Measurements from ENCODE around the gene CLEC16A. TPM values are rescaled to one million over a fixed set of nuclear protein-coding genes. Genes with fewer than 3 reads are reported as not detected.

Gene CLEC16A
- total and polyA plus RNA-seq, 5 donors from 2014 or later = 11.8 to 38.9 (median 12.3) TPM

DNA sequence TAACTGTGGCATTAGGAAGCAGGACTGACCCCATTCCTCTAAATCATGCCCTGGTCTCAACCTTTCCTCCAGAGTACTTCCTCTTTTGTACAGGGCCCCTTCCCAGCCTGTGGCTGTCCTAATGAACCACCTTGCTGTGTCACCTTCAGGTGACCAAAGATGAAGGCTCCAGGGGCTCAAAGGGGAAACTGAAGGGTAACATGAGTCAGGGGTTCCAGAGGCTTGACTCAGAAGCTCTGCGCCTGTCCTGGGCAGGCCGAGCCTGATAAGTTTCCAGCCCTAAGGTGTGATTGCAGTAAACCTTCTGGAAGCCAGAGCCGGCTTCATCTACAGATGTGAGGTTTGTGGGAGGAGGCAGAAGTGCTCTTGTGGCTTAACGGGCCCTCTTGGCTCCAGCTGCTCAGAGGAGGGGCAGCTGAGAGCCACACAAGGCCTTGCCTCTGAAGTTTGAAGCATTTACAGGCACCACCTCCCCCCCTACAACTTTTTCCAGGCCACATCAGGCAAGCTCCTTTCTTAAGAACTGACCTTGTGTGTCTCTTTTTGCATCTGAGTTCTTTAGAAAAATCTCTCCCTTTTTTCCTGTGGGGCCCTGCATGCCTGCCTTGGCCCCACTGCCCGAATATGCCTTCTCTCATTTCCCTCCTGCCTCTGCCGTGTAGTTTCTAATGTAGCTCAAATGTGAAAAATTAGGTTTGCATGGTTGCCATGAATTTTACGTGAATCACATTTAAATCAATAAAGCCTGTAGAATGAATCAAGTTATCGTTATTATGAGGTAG lies 149.9 kb downstream of the CLEC16A start:
- H3K27ac ChIP-seq (ENCODE audit: insufficient read depth, low read length, poor library complexity, severe bottlenecking) = peak overlapping the region; percentile 64
- H3K9me3 ChIP-seq (ENCODE audit: control insufficient read depth in 2 of 2, low read length in 2 of 2) = no peaks in the 10 kb centered on the region
- Mint-ChIP-seq H3K36me3 (peaks cover 20% of the 10 kb centered on the region), H3K9me3 (no peaks in the 10 kb centered on the region), H3K27me3 (no peaks in the 10 kb centered on the region), H3K4me3 (peak overlapping the region; percentile 7 to 78 (median 62)), H3K27ac (peak overlapping the region; percentile 90 to 97 (median 95)), H3K4me1 (peaks cover 17 to 46% (median 34%) of the 10 kb centered on the region in 4 donors)
- ATAC-seq (ENCODE audit: low read depth in 2 of 2) (peak; percentile 47 to 60), DNase-seq (peak in 1 of 3 donors; percentile 87)
- peak overlapping the region; percentile 21 for H3K4me3 ChIP-seq (ENCODE audit: low read depth, low read length)
- peaks cover 32% of the 10 kb centered on the region for H3K4me1 ChIP-seq (ENCODE audit: control insufficient read depth, insufficient read depth, low read length, poor library complexity, severe bottlenecking)
- H3K27me3 ChIP-seq (ENCODE audit: control insufficient read depth, insufficient read depth, low read length) = no peaks in the 10 kb centered on the region
- peaks cover 2% of the 10 kb centered on the region for H3K36me3 ChIP-seq (ENCODE audit: control insufficient read depth, insufficient read depth, low read length)

DNA sequence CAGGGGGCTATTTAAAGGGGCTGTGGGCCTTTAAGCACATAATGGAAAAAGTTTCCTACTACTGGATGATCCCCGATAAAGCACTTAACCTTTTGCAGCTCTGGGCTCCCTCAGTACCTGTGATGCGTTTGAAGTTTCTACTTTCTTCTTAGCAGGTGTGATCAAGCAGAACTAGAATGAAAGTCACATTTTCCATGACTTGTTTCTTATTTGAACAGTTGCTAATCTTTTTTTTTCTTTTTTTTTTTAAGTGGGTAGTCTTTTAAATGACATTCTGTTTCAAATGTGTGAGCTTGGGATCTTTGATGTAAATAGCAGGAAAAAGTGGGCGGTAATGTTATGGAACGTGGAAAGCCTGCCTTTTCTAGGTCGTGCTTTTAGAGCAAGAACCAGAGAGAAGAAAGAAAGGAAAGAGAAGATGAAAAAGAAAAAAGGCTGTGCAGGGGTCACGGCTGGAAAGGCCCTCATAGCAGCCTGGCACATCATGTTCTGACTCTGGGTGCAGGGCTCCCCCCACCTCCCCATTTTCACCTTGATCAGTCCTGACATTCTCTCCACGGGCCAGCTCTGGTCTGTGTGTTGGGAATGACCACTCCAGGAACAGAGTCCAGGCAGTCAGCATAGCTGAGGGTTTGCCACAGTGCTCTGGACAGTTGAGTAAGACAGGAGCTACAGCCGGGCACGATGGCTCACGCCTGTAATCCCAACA lies 150.6 kb downstream of the CLEC16A start:
- H3K27me3 Mint-ChIP-seq = no peaks in the 10 kb centered on the region
- Histone ChIP-seq H3K4me3 (ENCODE audit: low read depth, low read length) (peak overlapping the region; percentile 21), H3K4me1 (ENCODE audit: control insufficient read depth, insufficient read depth, low read length, poor library complexity, severe bottlenecking) (peaks cover 35% of the 10 kb centered on the region), H3K27ac (ENCODE audit: insufficient read depth, low read length, poor library complexity, severe bottlenecking) (peak overlapping the region; percentile 64), H3K9me3 (ENCODE audit: control insufficient read depth in 2 of 2, low read length in 2 of 2) (no peaks in the 10 kb centered on the region), H3K27me3 (ENCODE audit: control insufficient read depth, insufficient read depth, low read length) (no peaks in the 10 kb centered on the region), H3K36me3 (ENCODE audit: control insufficient read depth, insufficient read depth, low read length) (peaks cover 2% of the 10 kb centered on the region)
- H3K4me1 Mint-ChIP-seq = peaks cover 20 to 46% (median 36%) of the 10 kb centered on the region in 4 donors
- peak overlapping the region; percentile 85 to 97 (median 95) for H3K27ac Mint-ChIP-seq
- peak overlapping the region; percentile 16 to 73 (median 59) for H3K4me3 Mint-ChIP-seq
- ATAC-seq (ENCODE audit: low read depth in 2 of 2) (peak in 1 of 2 donors; percentile 34), DNase-seq (peak in 2 of 3 donors; percentile 32 to 61)
- H3K9me3 Mint-ChIP-seq = no peaks in the 10 kb centered on the region
- H3K36me3 Mint-ChIP-seq = peaks cover 18% of the 10 kb centered on the region

DNA sequence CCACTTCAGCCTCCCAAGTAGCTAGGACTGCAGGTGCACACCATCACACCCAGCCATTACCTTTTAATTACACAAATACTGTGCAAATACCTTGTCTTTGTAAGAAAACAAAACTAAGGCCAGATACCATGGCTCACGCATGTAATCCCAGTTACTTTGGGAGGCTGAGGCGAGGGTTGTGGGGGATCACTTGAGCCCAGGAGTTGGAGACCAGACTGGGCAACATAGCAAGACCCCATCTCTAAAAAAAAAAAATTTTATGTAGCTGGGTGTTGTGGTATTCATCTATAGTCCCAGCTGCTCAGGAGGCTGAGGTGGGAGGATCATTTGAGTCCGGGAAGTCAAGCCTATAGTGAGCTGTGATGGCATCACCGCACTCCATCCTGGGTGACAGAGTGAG lies 151.6 kb downstream of the CLEC16A start:
- peaks cover 21% of the 10 kb centered on the region for H3K36me3 Mint-ChIP-seq
- no peaks in the 10 kb centered on the region for H3K9me3 Mint-ChIP-seq
- H3K27ac Mint-ChIP-seq = no peak overlapping the region
- Histone ChIP-seq H3K4me1 (ENCODE audit: control insufficient read depth, insufficient read depth, low read length, poor library complexity, severe bottlenecking) (peaks cover 41% of the 10 kb centered on the region), H3K4me3 (ENCODE audit: low read depth, low read length) (no peak overlapping the region), H3K36me3 (ENCODE audit: control insufficient read depth, insufficient read depth, low read length) (peaks cover 2% of the 10 kb centered on the region), H3K27me3 (ENCODE audit: control insufficient read depth, insufficient read depth, low read length) (no peaks in the 10 kb centered on the region), H3K27ac (ENCODE audit: insufficient read depth, low read length, poor library complexity, severe bottlenecking) (no peak overlapping the region), H3K9me3 (ENCODE audit: control insufficient read depth in 2 of 2, low read length in 2 of 2) (no peaks in the 10 kb centered on the region)
- ATAC-seq (ENCODE audit: low read depth in 2 of 2) (no peak), DNase-seq (no peak)
- H3K4me1 Mint-ChIP-seq = peaks cover 26 to 54% (median 42%) of the 10 kb centered on the region in 4 donors
- no peak overlapping the region for H3K4me3 Mint-ChIP-seq
- no peaks in the 10 kb centered on the region for H3K27me3 Mint-ChIP-seq

DNA sequence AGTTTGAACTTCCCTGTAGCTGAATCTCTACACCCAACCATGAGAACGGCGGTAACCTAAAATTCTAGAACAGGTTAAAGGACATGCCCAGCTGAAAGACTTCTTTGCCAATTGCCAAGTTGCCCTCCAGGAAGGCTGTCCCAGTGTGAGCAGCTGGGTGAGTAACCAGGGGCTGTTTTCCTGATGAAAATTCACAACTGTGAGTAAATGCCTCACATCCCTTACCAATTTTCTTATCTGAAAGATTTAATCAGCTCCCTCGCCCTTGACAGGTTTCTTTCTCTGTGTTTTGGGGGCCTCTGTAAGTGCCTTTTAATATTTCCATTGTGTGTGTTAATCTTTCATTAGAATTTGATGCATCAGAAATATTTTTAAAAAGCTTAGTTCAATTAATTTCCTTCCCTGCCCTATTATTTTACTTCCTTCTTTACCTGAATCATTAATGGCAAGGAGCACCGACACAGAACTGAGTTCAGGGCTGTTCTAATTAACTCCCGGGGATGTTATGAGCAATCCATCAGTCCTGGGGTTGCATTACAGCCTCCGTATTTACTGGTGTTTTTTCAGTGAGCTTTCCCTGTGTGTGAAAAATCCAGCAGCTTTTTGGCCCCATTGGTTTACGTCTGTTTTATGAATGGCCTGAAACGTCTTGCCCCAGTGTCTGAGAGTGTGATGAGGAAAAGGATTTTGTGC lies 152.9 kb downstream of the CLEC16A start:
- H3K27me3 ChIP-seq (ENCODE audit: control insufficient read depth, insufficient read depth, low read length) = no peaks in the 10 kb centered on the region
- DNase-seq (no peak), ATAC-seq (ENCODE audit: low read depth in 2 of 2) (no peak)
- Mint-ChIP-seq H3K9me3 (no peaks in the 10 kb centered on the region), H3K36me3 (peaks cover 21% of the 10 kb centered on the region), H3K4me1 (peaks cover 27 to 61% (median 46%) of the 10 kb centered on the region in 4 donors), H3K4me3 (no peak overlapping the region), H3K27me3 (no peaks in the 10 kb centered on the region), H3K27ac (peak overlapping the region in 1 of 3 donors; percentile 66)
- peaks cover 2% of the 10 kb centered on the region for H3K36me3 ChIP-seq (ENCODE audit: control insufficient read depth, insufficient read depth, low read length)
- no peak overlapping the region for H3K27ac ChIP-seq (ENCODE audit: insufficient read depth, low read length, poor library complexity, severe bottlenecking)
- H3K9me3 ChIP-seq (ENCODE audit: control insufficient read depth in 2 of 2, low read length in 2 of 2) = no peaks in the 10 kb centered on the region
- peaks cover 41% of the 10 kb centered on the region for H3K4me1 ChIP-seq (ENCODE audit: control insufficient read depth, insufficient read depth, low read length, poor library complexity, severe bottlenecking)
- no peak overlapping the region for H3K4me3 ChIP-seq (ENCODE audit: low read depth, low read length)

GRCh38 chr16:11097787-11098167 lies 153.4 kb downstream of the CLEC16A start:
- Histone ChIP-seq H3K27me3 (ENCODE audit: control insufficient read depth, insufficient read depth, low read length) (no peaks in the 10 kb centered on the region), H3K9me3 (ENCODE audit: control insufficient read depth in 2 of 2, low read length in 2 of 2) (no peaks in the 10 kb centered on the region), H3K4me3 (ENCODE audit: low read depth, low read length) (no peak overlapping the region), H3K4me1 (ENCODE audit: control insufficient read depth, insufficient read depth, low read length, poor library complexity, severe bottlenecking) (peaks cover 35% of the 10 kb centered on the region), H3K27ac (ENCODE audit: insufficient read depth, low read length, poor library complexity, severe bottlenecking) (no peak overlapping the region), H3K36me3 (ENCODE audit: control insufficient read depth, insufficient read depth, low read length) (peaks cover 2% of the 10 kb centered on the region)
- Mint-ChIP-seq H3K27me3 (no peaks in the 10 kb centered on the region), H3K36me3 (peaks cover 21% of the 10 kb centered on the region), H3K4me1 (peaks cover 33 to 61% (median 45%) of the 10 kb centered on the region in 4 donors), H3K9me3 (no peaks in the 10 kb centered on the region), H3K27ac (peak overlapping the region in 1 of 3 donors; percentile 20), H3K4me3 (no peak overlapping the region)
- DNase-seq (no peak), ATAC-seq (ENCODE audit: low read depth in 2 of 2) (no peak)

DNA sequence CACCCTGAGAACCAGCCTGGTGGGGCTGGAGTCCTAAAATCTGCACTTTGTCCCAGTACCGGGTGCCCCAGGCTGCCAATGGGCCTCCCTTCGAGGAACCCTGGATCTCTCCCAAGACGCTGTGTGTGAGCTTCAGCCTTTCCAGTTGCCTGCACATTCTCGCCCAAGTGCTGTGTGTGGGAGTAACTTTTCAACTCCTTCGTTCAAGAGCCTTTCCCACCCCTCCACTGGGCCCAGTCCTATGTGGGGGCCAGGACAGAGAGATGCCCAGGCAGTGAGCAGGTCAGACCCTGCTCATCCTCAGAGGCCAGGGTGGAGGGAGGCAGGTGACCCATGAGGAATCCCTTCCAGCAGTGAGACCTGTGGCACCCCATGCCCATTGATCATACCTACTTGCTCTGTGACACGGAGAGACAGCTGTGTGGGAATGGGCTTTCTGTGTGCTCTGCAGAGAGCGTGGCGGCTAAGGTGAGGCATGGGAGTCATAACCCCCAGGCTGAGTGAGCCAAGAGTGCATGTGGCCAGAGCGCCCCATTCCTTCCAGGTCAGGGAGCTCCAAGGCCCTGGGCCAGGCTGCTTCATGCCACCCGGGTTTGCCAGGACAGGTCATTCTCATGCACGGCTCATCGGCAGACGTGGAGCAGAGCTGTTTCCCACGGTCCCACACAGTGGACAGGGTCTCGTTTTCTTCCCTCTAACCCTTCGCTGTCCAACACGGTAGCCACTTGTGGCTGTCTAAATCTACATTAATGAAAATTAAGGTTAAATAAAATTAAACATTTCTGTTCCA lies 154.4 kb downstream of the CLEC16A start:
- no peak overlapping the region for H3K27ac Mint-ChIP-seq

DNA sequence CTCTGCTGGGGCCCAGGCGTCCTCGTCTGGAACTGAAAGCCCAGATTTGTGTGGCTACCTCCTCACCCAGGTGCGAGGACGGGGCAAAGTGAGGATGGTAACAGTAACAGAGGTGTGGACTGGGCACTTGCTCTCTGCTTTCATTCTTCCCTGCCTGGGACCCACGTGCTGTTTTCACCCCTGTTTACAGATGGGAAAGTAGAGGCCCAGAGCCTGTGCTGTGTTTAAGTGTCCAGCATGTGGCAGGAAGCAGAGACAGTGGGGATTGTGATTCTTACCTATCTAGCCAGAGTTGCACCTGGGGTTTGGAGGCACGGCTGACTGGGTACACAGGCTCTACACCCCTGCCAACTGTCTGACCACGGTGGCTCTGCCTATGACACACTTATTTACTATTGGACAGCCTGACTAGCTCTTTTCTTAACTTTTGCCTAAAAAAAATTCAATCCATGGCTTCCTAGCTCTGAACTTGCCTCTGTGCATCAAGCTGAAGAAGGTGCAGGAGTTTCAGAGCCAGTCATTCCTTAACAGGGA lies 155.4 kb downstream of the CLEC16A start:
- DNase-seq (peak in 1 of 3 donors; percentile 45), ATAC-seq (ENCODE audit: low read depth in 2 of 2) (no peak)
- Histone ChIP-seq H3K4me1 (ENCODE audit: control insufficient read depth, insufficient read depth, low read length, poor library complexity, severe bottlenecking) (peaks cover 22% of the 10 kb centered on the region), H3K4me3 (ENCODE audit: low read depth, low read length) (peak overlapping the region; percentile 7), H3K27ac (ENCODE audit: insufficient read depth, low read length, poor library complexity, severe bottlenecking) (no peak overlapping the region), H3K27me3 (ENCODE audit: control insufficient read depth, insufficient read depth, low read length) (no peaks in the 10 kb centered on the region), H3K9me3 (ENCODE audit: control insufficient read depth in 2 of 2, low read length in 2 of 2) (no peaks in the 10 kb centered on the region), H3K36me3 (ENCODE audit: control insufficient read depth, insufficient read depth, low read length) (peaks cover 2% of the 10 kb centered on the region)
- peak overlapping the region in 1 of 4 donors; percentile 32 for H3K4me3 Mint-ChIP-seq
- no peaks in the 10 kb centered on the region for H3K9me3 Mint-ChIP-seq
- H3K27ac Mint-ChIP-seq = peak overlapping the region; percentile 81 to 93 (median 91)
- H3K27me3 Mint-ChIP-seq = no peaks in the 10 kb centered on the region
- peaks cover 21% of the 10 kb centered on the region for H3K36me3 Mint-ChIP-seq
- peaks cover 22 to 44% (median 35%) of the 10 kb centered on the region in 4 donors for H3K4me1 Mint-ChIP-seq

More for the DNA sequence above, 154.4 kb downstream of the CLEC16A start:
- Mint-ChIP-seq H3K9me3 (no peaks in the 10 kb centered on the region), H3K27me3 (no peaks in the 10 kb centered on the region), H3K36me3 (peaks cover 21% of the 10 kb centered on the region), H3K4me1 (peaks cover 28 to 52% (median 38%) of the 10 kb centered on the region in 4 donors), H3K4me3 (no peak overlapping the region)
- Histone ChIP-seq H3K27ac (ENCODE audit: insufficient read depth, low read length, poor library complexity, severe bottlenecking) (no peak overlapping the region), H3K4me3 (ENCODE audit: low read depth, low read length) (no peak overlapping the region), H3K36me3 (ENCODE audit: control insufficient read depth, insufficient read depth, low read length) (peaks cover 2% of the 10 kb centered on the region), H3K9me3 (ENCODE audit: control insufficient read depth in 2 of 2, low read length in 2 of 2) (no peaks in the 10 kb centered on the region), H3K27me3 (ENCODE audit: control insufficient read depth, insufficient read depth, low read length) (no peaks in the 10 kb centered on the region), H3K4me1 (ENCODE audit: control insufficient read depth, insufficient read depth, low read length, poor library complexity, severe bottlenecking) (peaks cover 25% of the 10 kb centered on the region)
- DNase-seq (no peak), ATAC-seq (ENCODE audit: low read depth in 2 of 2) (no peak)
